Prostate gland (tissue), 2 donors: Measurements from ENCODE around the gene SLX4.

ENCODE experiments used
- POLR2A ChIP-seq: fragments of 450-650 bp; IDR thresholded peaks from one replicate; pipeline ENCODE4 v1.6.1; 2016; ENCODE audit warnings: antibody characterized with exemption, mild to moderate bottlenecking
- POLR2AphosphoS5 ChIP-seq: sonication (generic); formaldehyde crosslinking; IDR thresholded peaks from one replicate; pipeline ENCODE4 v1.6.1; 2017; ENCODE audit warnings: antibody characterized with exemption
- TF ChIP-seq, protein P1 (sequence below), 4 experiments: fragments of 200-600 bp in 2 of 4; fragments of 450-650 bp in 2 of 4; sonication (generic) in 2 of 4; IDR thresholded peaks; 1 replicate in 3 of 4; 2 replicates in 1 of 4; pipeline ENCODE4 v1.5.1; 2016 to 2019; ENCODE audit warnings: antibody characterized with exemption in 4 of 4, mild to moderate bottlenecking in 2 of 4, moderate library complexity in 2 of 4

DNA sequence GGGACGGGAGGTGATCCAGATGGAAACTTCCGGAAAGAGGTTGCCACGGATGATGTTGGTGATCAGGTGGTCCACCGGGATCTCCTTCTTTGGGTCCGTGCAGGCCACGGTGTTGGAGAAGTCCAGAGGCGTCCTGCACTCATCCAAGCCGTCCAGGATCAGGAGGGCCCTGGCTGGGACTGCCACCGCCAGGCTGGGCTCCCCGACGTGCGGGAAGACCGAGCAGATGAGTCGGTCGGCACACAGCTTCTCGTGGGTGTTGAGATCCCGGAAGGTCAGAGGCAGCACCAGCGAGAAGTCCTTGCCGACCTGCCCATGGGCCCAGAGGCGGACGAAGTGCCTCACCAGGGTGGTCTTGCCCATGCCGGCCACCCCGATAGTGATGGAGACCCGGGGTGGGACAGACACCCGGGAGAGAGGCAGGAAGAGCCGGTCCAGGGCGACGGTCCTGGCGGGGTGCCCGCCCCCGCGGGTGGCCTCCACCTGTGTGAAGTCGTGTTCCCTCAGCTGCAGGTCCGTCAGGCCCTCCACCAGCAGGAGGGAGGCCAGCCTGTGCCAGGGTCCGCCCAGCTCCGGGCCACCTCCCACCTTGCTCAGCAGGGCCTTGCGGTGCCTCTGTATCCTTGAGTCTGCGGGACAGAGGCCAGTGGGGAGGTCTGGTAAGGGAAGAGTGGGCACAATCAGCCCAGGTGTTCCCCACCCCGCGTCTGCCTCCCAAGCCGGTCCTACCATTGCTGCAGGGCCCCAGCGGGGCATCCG is 47.1 kb downstream of the SLX4 start:
- TF ChIP-seq, protein P1, sequence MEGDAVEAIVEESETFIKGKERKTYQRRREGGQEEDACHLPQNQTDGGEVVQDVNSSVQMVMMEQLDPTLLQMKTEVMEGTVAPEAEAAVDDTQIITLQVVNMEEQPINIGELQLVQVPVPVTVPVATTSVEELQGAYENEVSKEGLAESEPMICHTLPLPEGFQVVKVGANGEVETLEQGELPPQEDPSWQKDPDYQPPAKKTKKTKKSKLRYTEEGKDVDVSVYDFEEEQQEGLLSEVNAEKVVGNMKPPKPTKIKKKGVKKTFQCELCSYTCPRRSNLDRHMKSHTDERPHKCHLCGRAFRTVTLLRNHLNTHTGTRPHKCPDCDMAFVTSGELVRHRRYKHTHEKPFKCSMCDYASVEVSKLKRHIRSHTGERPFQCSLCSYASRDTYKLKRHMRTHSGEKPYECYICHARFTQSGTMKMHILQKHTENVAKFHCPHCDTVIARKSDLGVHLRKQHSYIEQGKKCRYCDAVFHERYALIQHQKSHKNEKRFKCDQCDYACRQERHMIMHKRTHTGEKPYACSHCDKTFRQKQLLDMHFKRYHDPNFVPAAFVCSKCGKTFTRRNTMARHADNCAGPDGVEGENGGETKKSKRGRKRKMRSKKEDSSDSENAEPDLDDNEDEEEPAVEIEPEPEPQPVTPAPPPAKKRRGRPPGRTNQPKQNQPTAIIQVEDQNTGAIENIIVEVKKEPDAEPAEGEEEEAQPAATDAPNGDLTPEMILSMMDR (IDR thresholded peaks at IDR 0.05) = no peak
- TF ChIP-seq POLR2A (no peak), POLR2AphosphoS5 (no peak)
